Trophoblast cell (in vitro differentiated cells and primary cell): ENCODE results near the gene MEGF6.

Source experiments
- DNase-seq, 2 donors: peaks; one replicate each; pipeline ENCODE4 v3.0.0-alpha.2; 2016
- H2AFZ ChIP-seq: 2 replicates; pipeline ENCODE4 v1.6.1; 2013; ENCODE audit warnings: low read length, moderate library complexity, mild to moderate bottlenecking; ENCODE audit not compliant: insufficient read depth, poor library complexity
- H2AK5ac ChIP-seq: 2 replicates; pipeline ENCODE4 v1.6.1; 2013; ENCODE audit warnings: mild to moderate bottlenecking, low read length
- H2BK120ac ChIP-seq: 2 replicates; pipeline ENCODE4 v1.6.1; 2013; ENCODE audit warnings: low read length, mild to moderate bottlenecking, moderate library complexity; ENCODE audit not compliant: insufficient read depth, poor library complexity
- H2BK12ac ChIP-seq: 2 replicates; pipeline ENCODE4 v1.6.1; 2013; ENCODE audit warnings: mild to moderate bottlenecking, low read length, moderate library complexity
- H2BK5ac ChIP-seq: 2 replicates; pipeline ENCODE4 v1.6.1; 2013; ENCODE audit warnings: low read length, low read depth, moderate library complexity, mild to moderate bottlenecking; ENCODE audit not compliant: poor library complexity
- H3K14ac ChIP-seq: 2 replicates; pipeline ENCODE4 v1.6.1; 2013; ENCODE audit warnings: mild to moderate bottlenecking, low read length
- H3K18ac ChIP-seq: 2 replicates; pipeline ENCODE4 v1.6.1; 2013; ENCODE audit warnings: mild to moderate bottlenecking, low read length
- H3K23ac ChIP-seq: 2 replicates; pipeline ENCODE4 v1.6.1; 2013; ENCODE audit warnings: low read length
- H3K27ac ChIP-seq: 2 replicates; pipeline ENCODE4 v1.5.1; 2013; ENCODE audit warnings: low read depth, mild to moderate bottlenecking, inconsistent platforms, low read length, moderate library complexity
- H3K27me3 ChIP-seq: 2 replicates; pipeline ENCODE4 v1.6.1; 2013; ENCODE audit warnings: inconsistent platforms, mild to moderate bottlenecking, low read length, moderate library complexity; ENCODE audit not compliant: insufficient read depth
- H3K36me3 ChIP-seq, 2 experiments: 1 replicate in 1 of 2; 2 replicates in 1 of 2; pipeline ENCODE4 v1.6.1; 2013; ENCODE audit warnings: low read length in 2 of 2, mild to moderate bottlenecking in 2 of 2, moderate library complexity in 1 of 2; ENCODE audit not compliant: insufficient read depth in 2 of 2, control insufficient read depth in 1 of 2
- H3K4ac ChIP-seq: 2 replicates; pipeline ENCODE4 v1.6.1; 2013; ENCODE audit warnings: low read depth, mild to moderate bottlenecking, low read length, moderate library complexity
- H3K4me1 ChIP-seq, 2 experiments: 1 replicate in 1 of 2; 2 replicates in 1 of 2; pipeline ENCODE4 v1.6.1; 2013; ENCODE audit warnings: low read length in 2 of 2, mild to moderate bottlenecking in 2 of 2, moderate library complexity in 1 of 2; ENCODE audit not compliant: insufficient read depth in 2 of 2, control insufficient read depth in 1 of 2
- H3K4me2 ChIP-seq: 2 replicates; pipeline ENCODE4 v1.6.1; 2013; ENCODE audit warnings: inconsistent platforms, mild to moderate bottlenecking, low read length, moderate library complexity
- H3K4me3 ChIP-seq: 2 replicates; pipeline ENCODE4 v1.5.1; 2013; ENCODE audit warnings: mild to moderate bottlenecking, low read depth, low read length, inconsistent platforms
- H3K79me1 ChIP-seq: one replicate; pipeline ENCODE4 v1.6.1; 2013; ENCODE audit warnings: low read length
- H3K79me2 ChIP-seq: 2 replicates; pipeline ENCODE4 v1.6.1; 2013; ENCODE audit warnings: low read length, mild to moderate bottlenecking; ENCODE audit not compliant: control insufficient read depth, insufficient read depth, poor library complexity
- H3K9ac ChIP-seq: 2 replicates; pipeline ENCODE4 v1.6.1; 2013; ENCODE audit warnings: mild to moderate bottlenecking, low read length
- H3K9me3 ChIP-seq: 2 replicates; pipeline ENCODE4 v1.6.1; 2013; ENCODE audit warnings: low read depth, mild to moderate bottlenecking, control low read depth, inconsistent platforms, low read length; ENCODE audit not compliant: insufficient read depth
- H4K12ac ChIP-seq: 2 replicates; pipeline ENCODE4 v1.6.1; 2013; ENCODE audit warnings: low read depth, mild to moderate bottlenecking, low read length, moderate library complexity
- H4K8ac ChIP-seq: 2 replicates; pipeline ENCODE4 v1.6.1; 2013; ENCODE audit warnings: low read depth, mild to moderate bottlenecking, low read length, moderate library complexity
- H4K91ac ChIP-seq: one replicate; pipeline ENCODE4 v1.6.1; 2013; ENCODE audit warnings: low read depth, mild to moderate bottlenecking, low read length, moderate library complexity
- WGBS: extraction: QIAGEN DNeasy Blood & Tissue Kit; methylation state at CpG from one replicate; pipeline ENCODE4 v1.1.7; 2013; ENCODE audit warnings: missing lambda C conversion rate; ENCODE audit not compliant: insufficient read length, insufficient coverage; ENCODE audit errors: extremely low coverage; 5-methylcytosine and 5-hydroxymethylcytosine counted together

MEGF6 gene

DNA sequence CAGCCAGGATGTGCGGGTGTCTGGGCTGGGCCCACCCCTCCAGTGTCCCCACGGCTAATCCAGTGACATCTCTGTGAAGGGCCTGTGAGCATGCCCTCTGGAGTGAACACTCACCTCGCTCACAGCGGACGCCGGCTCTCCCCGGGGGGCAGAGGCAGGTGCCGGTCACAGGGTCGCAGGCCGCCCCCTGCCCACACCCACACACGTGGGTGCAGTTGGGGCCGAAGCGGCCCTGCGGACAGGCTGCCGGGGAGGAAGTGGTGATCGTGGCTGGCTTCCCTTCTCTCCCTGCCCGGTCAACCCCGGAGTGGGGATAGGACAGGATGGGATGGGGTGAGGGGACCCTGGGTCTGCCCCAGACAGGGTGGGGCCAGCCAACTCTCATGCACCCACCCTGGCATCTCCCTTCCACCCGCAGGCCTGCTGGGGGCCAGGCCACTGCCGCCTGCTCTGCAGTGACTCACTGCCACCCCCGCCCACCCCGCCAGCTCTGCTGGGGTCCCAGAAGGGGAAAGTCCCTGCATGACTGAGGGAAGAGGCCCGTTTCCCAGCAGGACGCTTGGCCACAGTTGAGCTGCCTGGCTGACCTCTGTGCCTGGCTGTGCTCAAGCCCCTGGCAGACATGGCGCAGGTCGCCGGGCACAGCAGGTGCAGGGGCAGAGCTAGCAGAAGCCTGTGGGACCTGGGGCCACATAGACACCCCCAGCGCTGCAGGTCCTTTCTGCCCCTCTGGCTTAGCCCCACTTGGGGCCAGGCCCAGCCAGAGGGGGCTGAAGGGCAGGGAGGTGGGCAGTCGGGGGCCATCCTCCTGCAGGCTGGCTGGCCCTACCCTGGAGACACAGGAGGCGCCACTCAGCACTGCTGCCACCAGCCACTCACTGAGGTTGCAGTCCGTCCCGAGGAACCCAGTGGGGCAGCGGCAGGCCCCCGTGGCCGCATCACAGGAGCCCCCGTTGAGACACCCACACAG lies 115.2 kb downstream of the MEGF6 start:
- H3K9ac ChIP-seq: no peak overlapping the region
- H3K27ac ChIP-seq: no peak overlapping the region
- H3K36me3 ChIP-seq: no peaks in the 10 kb centered on the region
- H2AK5ac ChIP-seq: no peak overlapping the region
- H3K18ac ChIP-seq: no peak overlapping the region
- WGBS: no CpG with 5 or more reads among the region's 36 CpGs
- peaks cover 3% of the 10 kb centered on the region for H3K9me3 ChIP-seq
- no peaks in the 10 kb centered on the region for H3K27me3 ChIP-seq
- no peak for DNase-seq
- H3K23ac ChIP-seq: no peak overlapping the region
- H4K8ac ChIP-seq: no peak overlapping the region
- no peak overlapping the region for H2BK12ac ChIP-seq
- H3K4me3 ChIP-seq: no peak overlapping the region
- H3K79me2 ChIP-seq: no peaks in the 10 kb centered on the region
- no peak overlapping the region for H3K4ac ChIP-seq
- no peak overlapping the region for H3K14ac ChIP-seq
- no peak overlapping the region for H2BK5ac ChIP-seq
- H3K4me1 ChIP-seq: no peaks in the 10 kb centered on the region
- no peak overlapping the region for H2BK120ac ChIP-seq
- H3K79me1 ChIP-seq: no peaks in the 10 kb centered on the region
- no peak overlapping the region for H4K12ac ChIP-seq
- no peak overlapping the region for H3K4me2 ChIP-seq
- H2AFZ ChIP-seq: no peak overlapping the region
- H4K91ac ChIP-seq: no peak overlapping the region

DNA sequence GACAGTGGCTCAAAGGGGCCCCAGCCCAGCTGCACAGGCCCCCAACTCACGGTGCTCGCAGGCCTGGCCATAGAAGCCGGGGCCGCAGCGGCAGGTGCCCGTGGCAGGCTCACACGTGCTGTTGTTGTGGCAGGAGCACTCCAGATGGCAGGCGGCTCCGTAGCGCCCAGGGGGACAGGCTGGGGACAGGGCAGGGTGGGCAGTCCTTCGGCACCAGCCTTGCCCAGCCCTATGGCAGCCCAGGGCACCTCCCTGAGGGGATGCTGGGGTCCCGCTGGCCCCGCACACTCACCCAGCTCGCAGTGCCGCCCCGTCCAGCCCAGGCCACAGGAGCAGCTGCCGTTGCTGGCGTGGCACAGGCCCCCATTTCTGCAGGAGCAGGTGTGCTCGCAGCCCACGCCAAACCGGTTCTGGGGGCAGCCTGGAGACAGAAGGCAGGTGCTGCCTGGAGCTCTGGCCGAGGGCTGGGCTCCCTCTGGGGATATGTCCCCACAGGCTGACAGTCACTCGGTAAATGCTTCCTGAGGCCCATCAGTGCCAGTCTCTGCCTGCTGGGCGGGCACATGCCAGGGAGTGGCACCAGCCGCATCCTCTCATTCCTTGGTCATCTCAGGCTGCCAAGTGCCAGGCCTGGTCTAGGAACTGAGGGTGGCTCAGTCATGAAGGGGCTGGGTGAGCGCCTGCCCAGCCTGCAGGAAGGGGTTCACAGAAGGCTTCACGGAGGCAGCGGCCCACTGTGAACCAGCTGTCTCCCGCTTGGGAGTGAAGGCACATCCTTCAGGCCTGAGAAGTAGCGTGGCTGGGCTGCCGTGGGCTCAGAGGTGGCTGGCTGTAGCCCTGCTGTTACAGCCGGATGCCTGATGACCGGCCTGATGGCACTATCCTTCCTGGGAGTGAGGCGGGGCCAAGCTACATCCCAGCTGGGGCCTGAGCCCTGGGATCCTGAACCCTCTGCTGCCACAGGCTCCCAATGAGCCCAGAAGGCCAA lies 116.7 kb downstream of the MEGF6 start:
- Histone ChIP-seq H3K4me1 (no peaks in the 10 kb centered on the region), H4K91ac (no peak overlapping the region), H3K14ac (no peak overlapping the region), H2BK12ac (no peak overlapping the region), H3K4ac (no peak overlapping the region), H3K9ac (no peak overlapping the region), H2AK5ac (no peak overlapping the region), H3K4me2 (no peak overlapping the region), H2BK5ac (no peak overlapping the region), H3K79me1 (no peaks in the 10 kb centered on the region), H4K12ac (no peak overlapping the region), H2AFZ (no peak overlapping the region), H3K36me3 (no peaks in the 10 kb centered on the region), H3K23ac (no peak overlapping the region), H3K4me3 (no peak overlapping the region), H4K8ac (no peak overlapping the region), H3K27ac (no peak overlapping the region), H3K18ac (no peak overlapping the region), H3K79me2 (no peaks in the 10 kb centered on the region), H3K27me3 (no peaks in the 10 kb centered on the region), H3K9me3 (peaks cover 3% of the 10 kb centered on the region), H2BK120ac (no peak overlapping the region)
- no CpG with 5 or more reads among the region's 34 CpGs for WGBS
- no peak for DNase-seq

DNA sequence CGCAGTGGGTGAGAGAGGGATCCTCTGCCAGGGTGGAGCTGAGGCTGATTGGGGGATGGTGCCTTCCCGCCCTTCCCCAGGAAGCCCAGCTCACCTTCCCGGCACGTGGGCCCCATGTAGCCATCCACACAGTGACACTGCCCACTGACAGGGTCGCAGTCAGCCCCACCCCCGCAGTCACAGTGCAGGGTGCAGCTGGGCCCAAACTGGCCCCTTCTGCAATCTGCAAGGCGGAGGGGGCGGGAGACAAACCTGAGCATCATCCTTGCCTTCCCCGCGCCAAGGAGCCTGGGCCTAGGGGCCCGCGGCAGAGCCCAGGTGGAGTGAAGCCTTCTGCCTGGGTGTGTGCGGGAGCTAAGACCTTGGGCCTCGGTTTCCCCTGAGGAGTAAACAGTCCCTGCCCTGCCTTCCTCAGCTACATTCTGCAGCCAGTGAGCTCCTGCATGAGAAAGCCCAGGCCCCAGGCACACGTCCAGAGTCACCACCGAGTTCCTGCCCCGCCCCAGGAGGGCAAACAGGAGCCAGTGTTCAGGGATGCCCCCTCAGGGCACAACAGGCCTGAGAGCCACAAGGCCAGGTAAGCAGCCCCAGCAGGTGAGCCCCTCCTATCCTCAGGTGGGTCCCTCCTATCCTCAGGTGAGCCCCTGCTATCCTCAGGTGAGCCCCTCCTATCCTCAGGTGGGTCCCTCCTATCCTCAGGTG lies 118.6 kb downstream of the MEGF6 start:
- no peak overlapping the region for H3K4me2 ChIP-seq
- H4K91ac ChIP-seq: no peak overlapping the region
- H3K79me2 ChIP-seq: no peaks in the 10 kb centered on the region
- no peaks in the 10 kb centered on the region for H3K36me3 ChIP-seq
- H3K4me1 ChIP-seq: no peaks in the 10 kb centered on the region
- WGBS: no CpG with 5 or more reads among the region's 17 CpGs
- no peak overlapping the region for H2BK5ac ChIP-seq
- no peak overlapping the region for H3K4ac ChIP-seq
- no peaks in the 10 kb centered on the region for H3K79me1 ChIP-seq
- H3K23ac ChIP-seq: no peak overlapping the region
- no peak overlapping the region for H3K18ac ChIP-seq
- H2BK12ac ChIP-seq: no peak overlapping the region
- H3K9me3 ChIP-seq: peaks cover 6% of the 10 kb centered on the region
- DNase-seq: no peak
- H4K12ac ChIP-seq: no peak overlapping the region
- H3K14ac ChIP-seq: no peak overlapping the region
- no peak overlapping the region for H2AFZ ChIP-seq
- no peaks in the 10 kb centered on the region for H3K27me3 ChIP-seq
- H3K4me3 ChIP-seq: no peak overlapping the region
- H2BK120ac ChIP-seq: no peak overlapping the region
- no peak overlapping the region for H2AK5ac ChIP-seq
- no peak overlapping the region for H4K8ac ChIP-seq
- H3K27ac ChIP-seq: no peak overlapping the region
- no peak overlapping the region for H3K9ac ChIP-seq
